Upper lobe of right lung (tissue), 1 donor: ENCODE measurements around the gene APOC3. TPM values are rescaled to one million over a fixed set of nuclear protein-coding genes. Genes with fewer than 3 reads are reported as not detected.
"Not testable (repeated sequence)": the region's sequence is repeated elsewhere in the genome, so short reads cannot be mapped to it uniquely, and the experiment has no call there.

Experiments used
- ATAC-seq: fragments of 200-7000 bp; cut with Tn5 transposase; one replicate; pipeline ENCODE4 v1.9.1; 2020; ENCODE audit warnings: mild to moderate bottlenecking, moderate library complexity
- DNase-seq: peaks from one replicate; pipeline ENCODE4 v3.0.0-alpha.2; 2020
- H3K27ac ChIP-seq: fragments of 200-600 bp; one replicate; pipeline ENCODE4 v1.8.0; 2022
- H3K27me3 ChIP-seq: fragments of 200-600 bp; one replicate; pipeline ENCODE4 v1.8.0; 2022; ENCODE audit warnings: mild to moderate bottlenecking
- H3K36me3 ChIP-seq: fragments of 200-600 bp; one replicate; pipeline ENCODE4 v1.8.0; 2022
- H3K4me1 ChIP-seq: fragments of 200-600 bp; one replicate; pipeline ENCODE4 v1.8.0; 2022
- H3K4me3 ChIP-seq: fragments of 200-600 bp; one replicate; pipeline ENCODE4 v1.8.0; 2022; ENCODE audit warnings: mild to moderate bottlenecking
- H3K9me3 ChIP-seq: fragments of 200-600 bp; one replicate; pipeline ENCODE4 v1.8.0; 2022
- intact Hi-C: fragments of 100-400 bp; cut with DNase I; formaldehyde crosslinking; loops from one replicate; pipeline ENCODE4 v1.11.0; 2022
- total RNA-seq: library from RNA; stranded (reverse); fragmentation: NEBNext Ultra II Directional; extraction: Animal tissue kit (Norgen Biotek cat#: 25700); gene quantifications from one replicate; pipeline ENCODE4 v1.2.1, GENCODE V29; 2021
- TF ChIP-seq, protein P1 (sequence below): fragments of 200-600 bp; IDR thresholded peaks from one replicate; pipeline ENCODE4 v1.8.0; 2022; ENCODE audit warnings: antibody characterized with exemption
- donor health status: DM: no; HTN: yes; CAD: no; lungs with severe emphysema.

The APOC3 gene
- total RNA-seq, 1 donor from 2014 or later, result not detected

DNA sequence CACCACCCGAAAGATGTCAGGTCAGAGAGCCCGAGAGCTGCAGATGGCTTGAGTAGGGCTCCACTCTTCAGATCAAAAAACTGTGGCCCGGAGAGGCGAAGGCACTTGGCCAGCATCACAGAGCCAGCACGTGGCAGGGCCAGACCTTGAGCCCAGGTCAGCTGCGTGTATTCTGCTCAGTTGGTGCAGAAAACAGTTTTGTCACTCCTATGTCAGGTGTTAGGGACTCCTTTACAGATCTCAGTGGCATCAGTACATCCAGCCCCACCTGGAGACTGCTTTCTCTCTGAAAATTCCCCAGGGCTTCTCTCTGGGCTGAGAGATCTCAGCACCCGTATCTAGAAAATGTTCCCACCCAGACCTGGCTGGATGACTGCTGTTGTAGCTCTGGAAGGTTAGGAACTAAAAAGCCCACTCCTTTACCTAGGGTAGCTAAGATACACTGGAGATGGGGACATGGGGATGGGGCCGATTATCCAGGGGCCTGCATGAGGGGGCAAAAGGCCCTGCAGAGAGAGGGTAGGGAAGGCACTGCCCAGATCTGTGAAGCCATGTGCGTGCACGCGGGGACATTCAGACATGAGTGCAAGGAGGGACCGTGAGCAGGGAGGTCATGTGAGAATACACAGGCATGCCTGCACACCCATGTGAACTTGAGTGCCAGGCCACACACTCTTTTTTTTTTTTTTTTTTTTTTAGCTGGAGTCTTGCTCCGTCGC lies 4.3 kb downstream of the APOC3 start:
- Histone ChIP-seq H3K36me3 (no peaks in the 10 kb centered on the region), H3K27ac (no peak overlapping the region), H3K4me3 (no peak overlapping the region), H3K4me1 (peaks cover 19% of the 10 kb centered on the region), H3K9me3 (no peaks in the 10 kb centered on the region), H3K27me3 (no peaks in the 10 kb centered on the region)
- DNase-seq, result no peak
- intact Hi-C loops, result no loop called here
- TF ChIP-seq, protein P1, sequence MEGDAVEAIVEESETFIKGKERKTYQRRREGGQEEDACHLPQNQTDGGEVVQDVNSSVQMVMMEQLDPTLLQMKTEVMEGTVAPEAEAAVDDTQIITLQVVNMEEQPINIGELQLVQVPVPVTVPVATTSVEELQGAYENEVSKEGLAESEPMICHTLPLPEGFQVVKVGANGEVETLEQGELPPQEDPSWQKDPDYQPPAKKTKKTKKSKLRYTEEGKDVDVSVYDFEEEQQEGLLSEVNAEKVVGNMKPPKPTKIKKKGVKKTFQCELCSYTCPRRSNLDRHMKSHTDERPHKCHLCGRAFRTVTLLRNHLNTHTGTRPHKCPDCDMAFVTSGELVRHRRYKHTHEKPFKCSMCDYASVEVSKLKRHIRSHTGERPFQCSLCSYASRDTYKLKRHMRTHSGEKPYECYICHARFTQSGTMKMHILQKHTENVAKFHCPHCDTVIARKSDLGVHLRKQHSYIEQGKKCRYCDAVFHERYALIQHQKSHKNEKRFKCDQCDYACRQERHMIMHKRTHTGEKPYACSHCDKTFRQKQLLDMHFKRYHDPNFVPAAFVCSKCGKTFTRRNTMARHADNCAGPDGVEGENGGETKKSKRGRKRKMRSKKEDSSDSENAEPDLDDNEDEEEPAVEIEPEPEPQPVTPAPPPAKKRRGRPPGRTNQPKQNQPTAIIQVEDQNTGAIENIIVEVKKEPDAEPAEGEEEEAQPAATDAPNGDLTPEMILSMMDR, result no peak
- no peak for ATAC-seq

DNA sequence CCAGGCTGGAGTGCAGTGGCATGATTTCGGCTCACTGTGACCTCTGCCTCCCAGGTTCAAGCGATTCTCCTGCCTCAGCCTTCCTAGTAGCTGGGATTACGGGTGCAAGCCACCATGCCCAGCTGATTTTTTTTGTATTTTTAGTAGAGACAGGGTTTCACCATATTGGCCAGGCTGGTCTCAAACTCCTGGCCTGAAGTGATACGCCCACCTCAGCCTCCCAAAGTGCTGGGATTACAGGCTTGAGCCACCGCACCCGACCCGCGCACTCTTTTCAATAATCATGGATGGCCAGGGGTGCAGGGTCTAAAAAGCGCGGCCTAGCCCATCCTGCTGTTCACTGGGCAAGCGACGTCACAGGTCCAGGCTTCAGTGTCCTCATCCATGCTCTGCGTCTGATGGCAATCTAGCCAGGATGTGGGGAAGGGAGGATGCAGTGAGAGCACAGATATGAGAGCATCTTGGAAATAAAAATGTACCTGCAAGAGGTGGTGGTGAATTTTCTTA lies 4.9 kb downstream of the APOC3 start:
- not testable (repeated sequence) for H3K4me3 ChIP-seq, H3K36me3 ChIP-seq
- peak overlapping the region; percentile 87 for H3K27ac ChIP-seq

DNA sequence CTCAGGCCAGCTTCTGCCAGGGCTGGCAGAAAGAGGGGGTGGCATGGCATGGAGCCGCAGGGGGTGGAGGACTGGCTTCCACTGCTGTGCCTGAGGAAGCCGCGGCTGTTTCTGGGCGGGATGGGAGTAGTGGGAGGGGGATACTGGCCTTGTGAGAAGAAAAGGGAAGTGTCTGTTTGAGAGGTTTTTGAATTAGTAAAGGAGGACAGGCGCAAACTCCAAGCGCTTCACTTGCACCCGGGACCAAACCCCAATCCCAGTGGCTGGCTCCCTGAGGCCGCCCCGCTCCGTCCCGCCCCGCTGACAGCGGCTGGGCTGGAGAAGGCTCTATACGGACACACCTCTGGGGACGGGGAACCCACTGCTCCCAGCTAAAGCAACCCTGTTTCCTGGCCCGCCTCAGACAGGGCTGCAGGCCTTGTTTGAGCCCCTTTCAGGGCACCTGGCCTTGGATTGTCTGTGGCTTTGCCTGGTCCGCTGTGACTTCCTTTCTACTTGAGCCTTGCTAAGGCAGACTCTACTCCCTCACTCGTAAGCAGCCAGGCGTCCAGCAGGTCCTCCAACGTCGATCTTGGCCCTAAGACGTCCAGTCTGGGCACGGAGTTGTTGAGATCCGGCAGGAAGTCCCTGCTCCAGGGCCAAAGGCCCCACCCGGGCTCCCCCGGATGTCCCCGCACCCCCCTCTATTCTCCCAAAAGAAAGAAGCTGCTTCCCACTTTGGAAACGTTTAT lies 5.5 kb downstream of the APOC3 start:
- TF ChIP-seq, protein P1, result no peak
- DNase-seq (no peak), ATAC-seq (no peak)
- H3K4me3 ChIP-seq, result peak overlapping the region; percentile 41
- no peaks in the 10 kb centered on the region for H3K27me3 ChIP-seq
- intact Hi-C loops, result no loop called here
- H3K4me1 ChIP-seq, result peaks cover 19% of the 10 kb centered on the region
- H3K9me3 ChIP-seq, result no peaks in the 10 kb centered on the region
- H3K27ac ChIP-seq, result peak overlapping the region; percentile 87
- H3K36me3 ChIP-seq, result no peaks in the 10 kb centered on the region

More for the DNA sequence above, 4.9 kb downstream of the APOC3 start:
- H3K27me3 ChIP-seq, DNase-seq, intact Hi-C loops, ATAC-seq, H3K9me3 ChIP-seq: not testable (repeated sequence)
- H3K4me1 ChIP-seq, result peaks cover 19% of the 10 kb centered on the region

DNA sequence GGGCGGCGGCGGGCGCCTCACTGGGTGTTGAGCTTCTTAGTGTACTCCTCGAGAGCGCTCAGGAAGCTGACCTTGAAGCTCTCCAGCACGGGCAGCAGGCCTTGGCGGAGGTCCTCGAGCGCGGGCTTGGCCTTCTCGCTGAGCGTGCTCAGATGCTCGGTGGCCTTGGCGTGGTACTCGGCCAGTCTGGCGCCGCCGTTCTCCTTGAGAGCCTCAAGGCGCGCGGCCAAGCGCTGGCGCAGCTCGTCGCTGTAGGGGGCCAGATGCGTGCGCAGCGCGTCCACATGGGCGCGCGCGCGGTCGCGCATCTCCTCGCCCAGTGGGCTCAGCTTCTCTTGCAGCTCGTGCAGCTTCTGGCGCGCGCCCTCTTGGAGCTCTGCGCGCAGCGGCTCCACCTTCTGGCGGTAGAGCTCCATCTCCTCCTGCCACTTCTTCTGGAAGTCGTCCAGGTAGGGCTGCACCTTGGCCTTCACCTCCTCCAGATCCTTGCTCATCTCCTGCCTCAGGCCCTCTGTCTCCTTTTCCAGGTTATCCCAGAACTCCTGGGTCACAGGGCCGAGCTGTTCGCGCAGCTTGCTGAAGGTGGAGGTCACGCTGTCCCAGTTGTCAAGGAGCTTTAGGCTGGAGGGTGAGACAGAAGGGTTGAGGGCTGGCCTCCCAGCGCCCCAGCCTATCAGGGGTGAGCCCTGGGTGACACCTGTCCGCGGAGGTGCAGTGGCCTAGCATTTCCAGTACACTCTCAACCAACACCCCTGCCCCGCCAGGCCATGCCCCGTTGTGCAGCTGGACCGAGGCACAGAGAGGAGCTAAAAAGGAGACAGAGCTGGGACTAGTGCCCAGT lies 6.3 kb downstream of the APOC3 start:
- TF ChIP-seq, protein P1, result peak; percentile 64
- Histone ChIP-seq H3K36me3 (no peaks in the 10 kb centered on the region), H3K4me3 (peak overlapping the region; percentile 41), H3K27me3 (no peaks in the 10 kb centered on the region), H3K9me3 (no peaks in the 10 kb centered on the region), H3K4me1 (peaks cover 19% of the 10 kb centered on the region), H3K27ac (peak overlapping the region; percentile 87)
- peak; percentile 96 for DNase-seq
- peak; percentile 90 for ATAC-seq
- intact Hi-C loops, result no loop called here

DNA sequence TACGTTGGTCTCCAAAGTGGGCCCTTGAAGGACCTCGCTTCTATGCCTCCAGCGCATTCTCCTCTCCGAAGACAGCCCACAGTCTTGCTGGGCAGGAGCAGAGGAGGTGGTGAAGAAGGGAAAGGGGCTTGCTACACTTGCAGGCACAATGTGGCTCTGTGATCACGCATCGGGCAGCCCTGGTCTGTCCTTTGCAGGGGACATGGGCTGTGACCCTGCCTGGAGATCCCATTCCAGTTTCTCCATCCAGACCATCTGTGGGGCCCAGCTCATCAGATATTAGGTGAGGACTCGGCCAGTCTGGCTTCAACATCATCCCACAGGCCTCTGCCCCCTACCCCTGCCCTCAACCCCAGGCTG lies 6.9 kb downstream of the APOC3 start:
- no peaks in the 10 kb centered on the region for H3K27me3 ChIP-seq
- H3K4me3 ChIP-seq, result no peak overlapping the region
- no peaks in the 10 kb centered on the region for H3K36me3 ChIP-seq
- no peak for DNase-seq
- intact Hi-C loops, result no loop called here
- H3K9me3 ChIP-seq, result no peaks in the 10 kb centered on the region
- H3K4me1 ChIP-seq, result peaks cover 19% of the 10 kb centered on the region
- TF ChIP-seq, protein P1, result no peak
- no peak for ATAC-seq
- peak overlapping the region; percentile 87 for H3K27ac ChIP-seq
